HL-60 (cell line): ENCODE results near the gene SENP3.

ENCODE experiments used
- GABPA ChIP-seq: IDR thresholded peaks from 2 replicates; pipeline ENCODE4 v1.6.1; 2012; ENCODE audit warnings: low read depth
- POLR2AphosphoS5 ChIP-seq: IDR thresholded peaks from 2 replicates; pipeline ENCODE4 v1.6.1; 2012; ENCODE audit warnings: low read depth
- TF ChIP-seq, protein P1 (sequence below): IDR thresholded peaks from one replicate; pipeline ENCODE4 v1.5.1; 2011; ENCODE audit warnings: low read length, control low read depth, inconsistent platforms; ENCODE audit not compliant: insufficient read depth
- TF ChIP-seq, protein P2 (sequence below): IDR thresholded peaks from 2 replicates; pipeline ENCODE4 v1.6.1; 2012; ENCODE audit warnings: low read depth; ENCODE audit not compliant: insufficient replicate concordance

DNA sequence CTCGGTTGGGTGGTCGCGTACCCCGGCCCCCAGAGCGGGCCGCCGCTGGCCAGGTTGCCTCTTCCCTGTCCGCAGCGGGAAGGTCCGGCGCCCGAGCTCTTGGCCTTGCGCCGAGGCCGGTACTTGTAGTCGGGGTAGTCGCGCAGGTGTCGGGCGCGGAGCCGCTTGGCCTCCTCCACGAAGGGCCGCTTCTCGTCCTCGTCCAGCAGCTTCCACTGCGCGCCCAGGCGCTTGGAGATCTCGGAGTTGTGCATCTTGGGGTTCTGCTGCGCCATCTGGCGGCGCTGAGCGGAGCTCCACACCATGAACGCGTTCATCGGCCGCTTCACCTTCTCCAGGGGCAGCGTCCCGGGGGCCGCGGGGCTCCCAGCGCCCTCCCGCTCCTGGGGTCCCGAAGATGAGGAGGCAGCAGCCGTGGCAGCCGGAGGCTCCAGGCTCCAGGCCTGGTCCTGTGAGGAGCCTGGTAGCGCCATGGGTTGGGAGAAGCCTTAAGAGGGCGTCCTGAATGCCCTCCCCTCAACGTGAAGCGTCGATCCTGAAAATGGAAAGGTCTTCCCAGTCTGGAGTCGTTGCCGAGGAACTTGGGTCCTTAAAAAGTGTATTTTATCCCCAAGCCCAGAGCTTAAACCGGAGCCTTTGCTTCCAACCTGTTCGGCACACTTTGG is 27.6 kb downstream of the SENP3 start:
- TF ChIP-seq, protein P1, sequence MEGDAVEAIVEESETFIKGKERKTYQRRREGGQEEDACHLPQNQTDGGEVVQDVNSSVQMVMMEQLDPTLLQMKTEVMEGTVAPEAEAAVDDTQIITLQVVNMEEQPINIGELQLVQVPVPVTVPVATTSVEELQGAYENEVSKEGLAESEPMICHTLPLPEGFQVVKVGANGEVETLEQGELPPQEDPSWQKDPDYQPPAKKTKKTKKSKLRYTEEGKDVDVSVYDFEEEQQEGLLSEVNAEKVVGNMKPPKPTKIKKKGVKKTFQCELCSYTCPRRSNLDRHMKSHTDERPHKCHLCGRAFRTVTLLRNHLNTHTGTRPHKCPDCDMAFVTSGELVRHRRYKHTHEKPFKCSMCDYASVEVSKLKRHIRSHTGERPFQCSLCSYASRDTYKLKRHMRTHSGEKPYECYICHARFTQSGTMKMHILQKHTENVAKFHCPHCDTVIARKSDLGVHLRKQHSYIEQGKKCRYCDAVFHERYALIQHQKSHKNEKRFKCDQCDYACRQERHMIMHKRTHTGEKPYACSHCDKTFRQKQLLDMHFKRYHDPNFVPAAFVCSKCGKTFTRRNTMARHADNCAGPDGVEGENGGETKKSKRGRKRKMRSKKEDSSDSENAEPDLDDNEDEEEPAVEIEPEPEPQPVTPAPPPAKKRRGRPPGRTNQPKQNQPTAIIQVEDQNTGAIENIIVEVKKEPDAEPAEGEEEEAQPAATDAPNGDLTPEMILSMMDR: no peak
- TF ChIP-seq, protein P2, sequence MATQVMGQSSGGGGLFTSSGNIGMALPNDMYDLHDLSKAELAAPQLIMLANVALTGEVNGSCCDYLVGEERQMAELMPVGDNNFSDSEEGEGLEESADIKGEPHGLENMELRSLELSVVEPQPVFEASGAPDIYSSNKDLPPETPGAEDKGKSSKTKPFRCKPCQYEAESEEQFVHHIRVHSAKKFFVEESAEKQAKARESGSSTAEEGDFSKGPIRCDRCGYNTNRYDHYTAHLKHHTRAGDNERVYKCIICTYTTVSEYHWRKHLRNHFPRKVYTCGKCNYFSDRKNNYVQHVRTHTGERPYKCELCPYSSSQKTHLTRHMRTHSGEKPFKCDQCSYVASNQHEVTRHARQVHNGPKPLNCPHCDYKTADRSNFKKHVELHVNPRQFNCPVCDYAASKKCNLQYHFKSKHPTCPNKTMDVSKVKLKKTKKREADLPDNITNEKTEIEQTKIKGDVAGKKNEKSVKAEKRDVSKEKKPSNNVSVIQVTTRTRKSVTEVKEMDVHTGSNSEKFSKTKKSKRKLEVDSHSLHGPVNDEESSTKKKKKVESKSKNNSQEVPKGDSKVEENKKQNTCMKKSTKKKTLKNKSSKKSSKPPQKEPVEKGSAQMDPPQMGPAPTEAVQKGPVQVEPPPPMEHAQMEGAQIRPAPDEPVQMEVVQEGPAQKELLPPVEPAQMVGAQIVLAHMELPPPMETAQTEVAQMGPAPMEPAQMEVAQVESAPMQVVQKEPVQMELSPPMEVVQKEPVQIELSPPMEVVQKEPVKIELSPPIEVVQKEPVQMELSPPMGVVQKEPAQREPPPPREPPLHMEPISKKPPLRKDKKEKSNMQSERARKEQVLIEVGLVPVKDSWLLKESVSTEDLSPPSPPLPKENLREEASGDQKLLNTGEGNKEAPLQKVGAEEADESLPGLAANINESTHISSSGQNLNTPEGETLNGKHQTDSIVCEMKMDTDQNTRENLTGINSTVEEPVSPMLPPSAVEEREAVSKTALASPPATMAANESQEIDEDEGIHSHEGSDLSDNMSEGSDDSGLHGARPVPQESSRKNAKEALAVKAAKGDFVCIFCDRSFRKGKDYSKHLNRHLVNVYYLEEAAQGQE: no peak
- TF ChIP-seq POLR2AphosphoS5: no peak
- TF ChIP-seq GABPA: no peak
